WTC11 (cell line): Measurements from ENCODE around the gene GNAT3. TPM values are rescaled to one million over a fixed set of nuclear protein-coding genes. Genes with fewer than 3 reads are reported as not detected.

Experiments
- ATAC-seq: fragments of 200-7000 bp; cut with Tn5 transposase; 2 replicates; pipeline ENCODE4 v1.10.0; 2021; ENCODE audit warnings: mild to moderate bottlenecking, moderate library complexity
- CTCF ChIA-PET: fragments of 300-600 bp; sonication (Branson Sonifier 250); formaldehyde crosslinking; loops from one replicate; lab custom pipeline; 2021; ENCODE audit warnings: antibody characterized with exemption; lab: Charles Lee
- POLR2A ChIA-PET: fragments of 350-600 bp; sonication (Branson Sonifier 250); formaldehyde crosslinking; loops from one replicate; lab custom pipeline; 2021; ENCODE audit warnings: antibody characterized with exemption; lab: Charles Lee
- DNase-seq: peaks from one replicate; pipeline ENCODE4 v3.0.0; 2021; ENCODE audit warnings: low spot score
- H3K27ac Mint-ChIP-seq: 2 replicates; pipeline ENCODE4 v1.8.0; 2021; ENCODE audit warnings: mixed read lengths
- H3K27me3 Mint-ChIP-seq: 2 replicates; pipeline ENCODE4 v1.8.0; 2021; ENCODE audit warnings: low read depth, mild to moderate bottlenecking, moderate library complexity, mixed read lengths
- H3K36me3 Mint-ChIP-seq: 2 replicates; pipeline ENCODE4 v1.8.0; 2021; ENCODE audit warnings: mixed read lengths
- H3K4me1 Mint-ChIP-seq: 2 replicates; pipeline ENCODE4 v1.8.0; 2022; ENCODE audit warnings: mixed read lengths
- H3K4me3 Mint-ChIP-seq: 2 replicates; pipeline ENCODE4 v1.8.0; 2021; ENCODE audit warnings: mild to moderate bottlenecking, moderate library complexity, mixed read lengths
- H3K9me3 Mint-ChIP-seq: 2 replicates; pipeline ENCODE4 v1.8.0; 2021; ENCODE audit warnings: mixed read lengths
- ATF1 ChIP-seq: sonication (generic); formaldehyde crosslinking; IDR thresholded peaks from 2 replicates; pipeline ENCODE4 v1.8.1; 2023; ENCODE audit warnings: mild to moderate bottlenecking, moderate library complexity, missing genetic modification reagents
- CREM ChIP-seq: sonication (generic); formaldehyde crosslinking; IDR thresholded peaks from 2 replicates; pipeline ENCODE4 v1.8.1; 2022; ENCODE audit warnings: mild to moderate bottlenecking, missing genetic modification reagents, moderate library complexity
- ETV6 ChIP-seq: sonication (generic); formaldehyde crosslinking; IDR thresholded peaks from 2 replicates; pipeline ENCODE4 v1.8.1; 2022; ENCODE audit warnings: mild to moderate bottlenecking, missing genetic modification reagents
- FOXK1 ChIP-seq: sonication (generic); formaldehyde crosslinking; IDR thresholded peaks from 2 replicates; pipeline ENCODE4 v1.8.0; 2022; ENCODE audit warnings: mild to moderate bottlenecking, moderate library complexity, missing genetic modification reagents
- HMGA2 ChIP-seq: fragments of 250-450 bp; sonication (Bioruptor Pico); IDR thresholded peaks from 2 replicates; pipeline ENCODE4 v1.4.0; 2021; ENCODE audit warnings: mild to moderate bottlenecking, moderate library complexity
- IRF2 ChIP-seq: sonication (generic); formaldehyde crosslinking; IDR thresholded peaks from 2 replicates; pipeline ENCODE4 v1.8.0; 2022; ENCODE audit warnings: low read depth, missing genetic modification reagents, borderline replicate concordance
- JUN ChIP-seq: sonication (generic); formaldehyde crosslinking; IDR thresholded peaks from 2 replicates; pipeline ENCODE4 v1.8.0; 2023; ENCODE audit warnings: mild to moderate bottlenecking, missing genetic modification reagents
- MXD4 ChIP-seq: fragments of 250-450 bp; sonication (Bioruptor Pico); IDR thresholded peaks from 2 replicates; pipeline ENCODE4 v1.8.0; 2021; ENCODE audit warnings: mild to moderate bottlenecking, moderate library complexity, borderline replicate concordance
- TCF7 ChIP-seq: sonication (generic); formaldehyde crosslinking; IDR thresholded peaks from 2 replicates; pipeline ENCODE4 v1.8.0; 2022; ENCODE audit warnings: mild to moderate bottlenecking, low read depth, missing genetic modification reagents, moderate library complexity
- TEAD4 ChIP-seq: sonication (generic); formaldehyde crosslinking; IDR thresholded peaks from 2 replicates; pipeline ENCODE4 v1.8.0; 2022; ENCODE audit warnings: mild to moderate bottlenecking, missing genetic modification reagents
- TP53 ChIP-seq: sonication (generic); formaldehyde crosslinking; IDR thresholded peaks from 2 replicates; pipeline ENCODE4 v1.8.1; 2023; ENCODE audit warnings: mild to moderate bottlenecking, missing genetic modification reagents
- ZNF416 ChIP-seq: fragments of 250-450 bp; sonication (Bioruptor Pico); IDR thresholded peaks from 2 replicates; pipeline ENCODE4 v1.9.0; 2021; ENCODE audit warnings: mild to moderate bottlenecking, inconsistent platforms
- total RNA-seq: library from RNA; stranded (reverse); gene quantifications from 3 replicates; pipeline ENCODE4 v1.2.3, GENCODE V29; 2021
- TF ChIP-seq, protein P1 (sequence below): sonication (generic); formaldehyde crosslinking; IDR thresholded peaks from 2 replicates; pipeline ENCODE4 v1.8.0; 2023; ENCODE audit warnings: missing genetic modification reagents, mild to moderate bottlenecking, borderline replicate concordance
- TF ChIP-seq, protein P2 (sequence below): sonication (generic); formaldehyde crosslinking; IDR thresholded peaks from 2 replicates; pipeline ENCODE4 v1.8.0; 2022; ENCODE audit warnings: mild to moderate bottlenecking, missing genetic modification reagents
- TF ChIP-seq, protein P3 (sequence below): fragments of 250-450 bp; sonication (Bioruptor Pico); conservative IDR thresholded peaks from 2 replicates; pipeline ENCODE4 v1.9.0; 2021; ENCODE audit warnings: mild to moderate bottlenecking
- TF ChIP-seq, protein P4 (sequence below): sonication (generic); formaldehyde crosslinking; IDR thresholded peaks from 2 replicates; pipeline ENCODE4 v1.8.1; 2022; ENCODE audit warnings: missing genetic modification reagents, borderline replicate concordance
- TF ChIP-seq, protein P5 (sequence below): sonication (generic); formaldehyde crosslinking; IDR thresholded peaks from 2 replicates; pipeline ENCODE4 v1.8.1; 2023; ENCODE audit warnings: mild to moderate bottlenecking, moderate library complexity, missing genetic modification reagents
- TF ChIP-seq, protein P6 (sequence below): sonication (generic); formaldehyde crosslinking; IDR thresholded peaks from 2 replicates; pipeline ENCODE4 v1.8.1; 2022; ENCODE audit warnings: mild to moderate bottlenecking, missing genetic modification reagents, moderate library complexity, borderline replicate concordance
- TF ChIP-seq, protein P7 (sequence below): sonication (generic); formaldehyde crosslinking; conservative IDR thresholded peaks from 2 replicates; pipeline ENCODE4 v1.8.1; 2022; ENCODE audit warnings: mild to moderate bottlenecking, missing genetic modification reagents
- TF ChIP-seq, protein P8 (sequence below): sonication (generic); formaldehyde crosslinking; IDR thresholded peaks from 2 replicates; pipeline ENCODE4 v1.8.0; 2022; ENCODE audit warnings: mild to moderate bottlenecking, missing genetic modification reagents
- TF ChIP-seq, protein P9 (sequence below): sonication (generic); formaldehyde crosslinking; IDR thresholded peaks from 2 replicates; pipeline ENCODE4 v1.8.0; 2022; ENCODE audit warnings: mild to moderate bottlenecking, missing genetic modification reagents

Gene GNAT3
- total RNA-seq, 1 experiment from 2014 or later, result not detected

DNA sequence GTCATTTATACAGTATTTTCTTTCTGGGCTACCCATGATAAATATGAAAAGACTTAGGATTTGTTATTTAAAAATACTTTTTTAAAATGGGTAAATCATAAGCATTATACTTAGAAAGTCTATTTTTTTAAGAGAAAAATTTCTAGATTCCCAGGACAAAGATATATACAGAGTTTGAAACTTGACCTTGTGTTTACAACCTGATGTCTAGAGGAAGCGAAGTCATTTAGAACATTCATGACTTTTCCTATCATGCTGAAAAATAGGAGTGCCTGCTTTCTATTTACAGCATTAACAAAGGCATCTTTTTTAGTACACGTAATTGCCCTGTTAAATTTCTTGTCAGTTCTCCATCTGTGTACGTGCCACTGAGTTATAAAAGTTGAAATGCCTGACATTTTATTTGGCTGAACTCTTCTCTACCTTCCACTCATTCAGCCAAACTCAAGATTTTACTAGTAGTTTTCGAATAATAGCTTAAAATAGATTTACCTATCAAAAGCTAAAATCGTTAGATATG lies 23.0 kb downstream of the GNAT3 start:
- DNase-seq (no peak), ATAC-seq (no peak)
- Mint-ChIP-seq H3K4me3 (no peak overlapping the region), H3K27me3 (no peaks in the 10 kb centered on the region), H3K27ac (no peak overlapping the region; the same call in 1 of the 2 replicates), H3K9me3 (no peaks in the 10 kb centered on the region), H3K4me1 (peaks cover 31% of the 10 kb centered on the region), H3K36me3 (no peaks in the 10 kb centered on the region)
- CTCF ChIA-PET, result no interaction called here
- POLR2A ChIA-PET, result no interaction called here
- no peak for TF ChIP-seq MXD4
- TF ChIP-seq, protein P1, sequence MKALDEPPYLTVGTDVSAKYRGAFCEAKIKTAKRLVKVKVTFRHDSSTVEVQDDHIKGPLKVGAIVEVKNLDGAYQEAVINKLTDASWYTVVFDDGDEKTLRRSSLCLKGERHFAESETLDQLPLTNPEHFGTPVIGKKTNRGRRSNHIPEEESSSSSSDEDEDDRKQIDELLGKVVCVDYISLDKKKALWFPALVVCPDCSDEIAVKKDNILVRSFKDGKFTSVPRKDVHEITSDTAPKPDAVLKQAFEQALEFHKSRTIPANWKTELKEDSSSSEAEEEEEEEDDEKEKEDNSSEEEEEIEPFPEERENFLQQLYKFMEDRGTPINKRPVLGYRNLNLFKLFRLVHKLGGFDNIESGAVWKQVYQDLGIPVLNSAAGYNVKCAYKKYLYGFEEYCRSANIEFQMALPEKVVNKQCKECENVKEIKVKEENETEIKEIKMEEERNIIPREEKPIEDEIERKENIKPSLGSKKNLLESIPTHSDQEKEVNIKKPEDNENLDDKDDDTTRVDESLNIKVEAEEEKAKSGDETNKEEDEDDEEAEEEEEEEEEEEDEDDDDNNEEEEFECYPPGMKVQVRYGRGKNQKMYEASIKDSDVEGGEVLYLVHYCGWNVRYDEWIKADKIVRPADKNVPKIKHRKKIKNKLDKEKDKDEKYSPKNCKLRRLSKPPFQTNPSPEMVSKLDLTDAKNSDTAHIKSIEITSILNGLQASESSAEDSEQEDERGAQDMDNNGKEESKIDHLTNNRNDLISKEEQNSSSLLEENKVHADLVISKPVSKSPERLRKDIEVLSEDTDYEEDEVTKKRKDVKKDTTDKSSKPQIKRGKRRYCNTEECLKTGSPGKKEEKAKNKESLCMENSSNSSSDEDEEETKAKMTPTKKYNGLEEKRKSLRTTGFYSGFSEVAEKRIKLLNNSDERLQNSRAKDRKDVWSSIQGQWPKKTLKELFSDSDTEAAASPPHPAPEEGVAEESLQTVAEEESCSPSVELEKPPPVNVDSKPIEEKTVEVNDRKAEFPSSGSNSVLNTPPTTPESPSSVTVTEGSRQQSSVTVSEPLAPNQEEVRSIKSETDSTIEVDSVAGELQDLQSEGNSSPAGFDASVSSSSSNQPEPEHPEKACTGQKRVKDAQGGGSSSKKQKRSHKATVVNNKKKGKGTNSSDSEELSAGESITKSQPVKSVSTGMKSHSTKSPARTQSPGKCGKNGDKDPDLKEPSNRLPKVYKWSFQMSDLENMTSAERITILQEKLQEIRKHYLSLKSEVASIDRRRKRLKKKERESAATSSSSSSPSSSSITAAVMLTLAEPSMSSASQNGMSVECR, result no peak
- no peak for TF ChIP-seq ETV6 (CRISPR knock-in tag)
- TF ChIP-seq, protein P2, sequence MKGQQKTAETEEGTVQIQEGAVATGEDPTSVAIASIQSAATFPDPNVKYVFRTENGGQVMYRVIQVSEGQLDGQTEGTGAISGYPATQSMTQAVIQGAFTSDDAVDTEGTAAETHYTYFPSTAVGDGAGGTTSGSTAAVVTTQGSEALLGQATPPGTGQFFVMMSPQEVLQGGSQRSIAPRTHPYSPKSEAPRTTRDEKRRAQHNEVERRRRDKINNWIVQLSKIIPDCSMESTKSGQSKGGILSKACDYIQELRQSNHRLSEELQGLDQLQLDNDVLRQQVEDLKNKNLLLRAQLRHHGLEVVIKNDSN, result no peak
- TF ChIP-seq FOXK1 (CRISPR knock-in tag), result no peak
- TF ChIP-seq, protein P3, sequence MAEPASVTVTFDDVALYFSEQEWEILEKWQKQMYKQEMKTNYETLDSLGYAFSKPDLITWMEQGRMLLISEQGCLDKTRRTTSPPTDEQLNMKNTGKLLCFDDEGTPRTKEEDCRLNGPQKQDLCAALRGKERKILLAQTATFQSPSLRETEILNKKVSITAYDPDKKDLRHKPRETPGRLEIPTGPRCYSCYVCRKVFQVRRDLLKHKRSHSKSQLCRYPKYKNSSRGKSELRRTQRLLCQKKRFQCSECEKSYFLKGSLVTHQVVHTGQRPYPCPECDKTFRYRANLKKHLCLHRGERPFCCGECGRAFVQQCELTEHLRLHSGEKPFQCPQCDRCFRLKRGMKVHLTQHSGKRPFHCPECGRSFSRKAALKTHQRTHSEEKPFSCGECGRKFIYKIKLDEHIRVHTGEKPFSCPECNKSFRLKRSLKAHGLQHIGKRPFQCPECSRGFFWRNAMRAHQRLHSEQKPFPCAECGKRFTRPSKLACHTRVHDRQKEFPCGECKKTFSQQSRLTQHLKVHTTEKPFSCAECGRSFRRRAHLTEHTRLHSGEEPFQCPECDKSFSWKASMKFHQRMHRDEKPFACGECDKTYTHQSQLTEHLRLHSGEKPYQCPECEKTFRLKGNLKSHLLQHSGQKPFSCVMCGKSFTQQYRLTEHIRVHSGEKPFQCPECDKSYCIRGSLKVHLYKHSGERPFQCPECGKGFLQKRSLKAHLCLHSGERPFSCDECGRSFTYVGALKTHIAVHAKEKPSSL, result no peak
- TF ChIP-seq TCF7 (CRISPR knock-in tag), result no peak
- TF ChIP-seq, protein P4, sequence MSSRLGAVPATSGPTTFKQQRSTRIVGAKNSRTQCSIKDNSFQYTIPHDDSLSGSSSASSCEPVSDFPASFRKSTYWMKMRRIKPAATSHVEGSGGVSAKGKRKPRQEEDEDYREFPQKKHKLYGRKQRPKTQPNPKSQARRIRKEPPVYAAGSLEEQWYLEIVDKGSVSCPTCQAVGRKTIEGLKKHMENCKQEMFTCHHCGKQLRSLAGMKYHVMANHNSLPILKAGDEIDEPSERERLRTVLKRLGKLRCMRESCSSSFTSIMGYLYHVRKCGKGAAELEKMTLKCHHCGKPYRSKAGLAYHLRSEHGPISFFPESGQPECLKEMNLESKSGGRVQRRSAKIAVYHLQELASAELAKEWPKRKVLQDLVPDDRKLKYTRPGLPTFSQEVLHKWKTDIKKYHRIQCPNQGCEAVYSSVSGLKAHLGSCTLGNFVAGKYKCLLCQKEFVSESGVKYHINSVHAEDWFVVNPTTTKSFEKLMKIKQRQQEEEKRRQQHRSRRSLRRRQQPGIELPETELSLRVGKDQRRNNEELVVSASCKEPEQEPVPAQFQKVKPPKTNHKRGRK (CRISPR knock-in tag), result no peak
- no peak for TF ChIP-seq IRF2 (CRISPR knock-in tag)

DNA sequence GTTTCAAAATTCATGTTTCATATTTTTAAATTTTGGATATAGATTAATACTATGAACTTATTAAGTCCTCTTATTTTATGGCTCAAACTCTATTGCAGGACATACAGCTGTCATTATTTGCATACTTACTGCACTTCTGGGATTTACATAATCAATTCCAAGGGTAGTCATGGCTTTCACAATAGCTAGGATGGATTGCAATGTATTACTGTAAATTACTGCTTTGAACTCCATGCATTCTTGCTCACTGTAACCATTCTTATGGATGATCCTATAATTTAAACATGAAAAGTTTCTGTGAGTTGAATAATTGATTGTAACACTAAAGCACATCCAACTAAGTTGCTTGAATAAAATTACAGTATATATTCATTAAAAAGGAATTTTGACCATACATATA lies 23.5 kb downstream of the GNAT3 start:
- CTCF ChIA-PET, result no interaction called here
- no peak overlapping the region for H3K27ac Mint-ChIP-seq
- no peak for DNase-seq
- no peaks in the 10 kb centered on the region for H3K9me3 Mint-ChIP-seq
- no peak overlapping the region for H3K4me3 Mint-ChIP-seq
- H3K36me3 Mint-ChIP-seq, result no peaks in the 10 kb centered on the region
- no peak for ATAC-seq
- POLR2A ChIA-PET, result no interaction called here
- H3K4me1 Mint-ChIP-seq, result peaks cover 31% of the 10 kb centered on the region
- no peaks in the 10 kb centered on the region for H3K27me3 Mint-ChIP-seq
- TF ChIP-seq CREM (no peak), ZNF416 (CRISPR knock-in tag) (no peak), HMGA2 (CRISPR knock-in tag) (no peak), TP53 (CRISPR knock-in tag) (no peak), ATF1 (no peak), JUN (CRISPR knock-in tag) (no peak), TEAD4 (CRISPR knock-in tag) (no peak)
- TF ChIP-seq, protein P5, sequence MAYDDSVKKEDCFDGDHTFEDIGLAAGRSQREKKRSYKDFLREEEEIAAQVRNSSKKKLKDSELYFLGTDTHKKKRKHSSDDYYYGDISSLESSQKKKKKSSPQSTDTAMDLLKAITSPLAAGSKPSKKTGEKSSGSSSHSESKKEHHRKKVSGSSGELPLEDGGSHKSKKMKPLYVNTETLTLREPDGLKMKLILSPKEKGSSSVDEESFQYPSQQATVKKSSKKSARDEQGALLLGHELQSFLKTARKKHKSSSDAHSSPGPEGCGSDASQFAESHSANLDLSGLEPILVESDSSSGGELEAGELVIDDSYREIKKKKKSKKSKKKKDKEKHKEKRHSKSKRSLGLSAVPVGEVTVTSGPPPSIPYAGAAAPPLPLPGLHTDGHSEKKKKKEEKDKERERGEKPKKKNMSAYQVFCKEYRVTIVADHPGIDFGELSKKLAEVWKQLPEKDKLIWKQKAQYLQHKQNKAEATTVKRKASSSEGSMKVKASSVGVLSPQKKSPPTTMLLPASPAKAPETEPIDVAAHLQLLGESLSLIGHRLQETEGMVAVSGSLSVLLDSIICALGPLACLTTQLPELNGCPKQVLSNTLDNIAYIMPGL (CRISPR knock-in tag), result no peak
- TF ChIP-seq, protein P6, sequence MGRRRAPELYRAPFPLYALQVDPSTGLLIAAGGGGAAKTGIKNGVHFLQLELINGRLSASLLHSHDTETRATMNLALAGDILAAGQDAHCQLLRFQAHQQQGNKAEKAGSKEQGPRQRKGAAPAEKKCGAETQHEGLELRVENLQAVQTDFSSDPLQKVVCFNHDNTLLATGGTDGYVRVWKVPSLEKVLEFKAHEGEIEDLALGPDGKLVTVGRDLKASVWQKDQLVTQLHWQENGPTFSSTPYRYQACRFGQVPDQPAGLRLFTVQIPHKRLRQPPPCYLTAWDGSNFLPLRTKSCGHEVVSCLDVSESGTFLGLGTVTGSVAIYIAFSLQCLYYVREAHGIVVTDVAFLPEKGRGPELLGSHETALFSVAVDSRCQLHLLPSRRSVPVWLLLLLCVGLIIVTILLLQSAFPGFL (CRISPR knock-in tag), result no peak
- TF ChIP-seq, protein P7, sequence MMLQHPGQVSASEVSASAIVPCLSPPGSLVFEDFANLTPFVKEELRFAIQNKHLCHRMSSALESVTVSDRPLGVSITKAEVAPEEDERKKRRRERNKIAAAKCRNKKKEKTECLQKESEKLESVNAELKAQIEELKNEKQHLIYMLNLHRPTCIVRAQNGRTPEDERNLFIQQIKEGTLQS, result no peak
- TF ChIP-seq, protein P8, sequence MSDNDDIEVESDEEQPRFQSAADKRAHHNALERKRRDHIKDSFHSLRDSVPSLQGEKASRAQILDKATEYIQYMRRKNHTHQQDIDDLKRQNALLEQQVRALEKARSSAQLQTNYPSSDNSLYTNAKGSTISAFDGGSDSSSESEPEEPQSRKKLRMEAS (CRISPR knock-in tag), result no peak
- TF ChIP-seq, protein P9, sequence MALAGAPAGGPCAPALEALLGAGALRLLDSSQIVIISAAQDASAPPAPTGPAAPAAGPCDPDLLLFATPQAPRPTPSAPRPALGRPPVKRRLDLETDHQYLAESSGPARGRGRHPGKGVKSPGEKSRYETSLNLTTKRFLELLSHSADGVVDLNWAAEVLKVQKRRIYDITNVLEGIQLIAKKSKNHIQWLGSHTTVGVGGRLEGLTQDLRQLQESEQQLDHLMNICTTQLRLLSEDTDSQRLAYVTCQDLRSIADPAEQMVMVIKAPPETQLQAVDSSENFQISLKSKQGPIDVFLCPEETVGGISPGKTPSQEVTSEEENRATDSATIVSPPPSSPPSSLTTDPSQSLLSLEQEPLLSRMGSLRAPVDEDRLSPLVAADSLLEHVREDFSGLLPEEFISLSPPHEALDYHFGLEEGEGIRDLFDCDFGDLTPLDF (CRISPR knock-in tag), result no peak
